Activated B cell treated with CpG ODN at 0.5 μM for 24 hours (primary cell): ENCODE results near the gene ARNT2. TPM values are rescaled to one million over a fixed set of nuclear protein-coding genes. Genes with fewer than 3 reads are reported as not detected.

Source experiments
- ATAC-seq: fragments of 200-7000 bp; cut with Tn5 transposase; one replicate; pipeline ENCODE4 v1.10.0; 2021; ENCODE audit warnings: low read depth, mild to moderate bottlenecking, moderate library complexity
- CTCF ChIA-PET: fragments of 350-600 bp; sonication (Branson Sonifier 250); formaldehyde crosslinking; loops from one replicate; lab custom pipeline; 2021; ENCODE audit warnings: antibody characterized with exemption; lab: Charles Lee
- POLR2A ChIA-PET: fragments of 350-600 bp; sonication (Branson Sonifier 250); formaldehyde crosslinking; loops from one replicate; lab custom pipeline; 2021; ENCODE audit warnings: antibody characterized with exemption; lab: Charles Lee
- DNase-seq: peaks from one replicate; pipeline ENCODE4 v3.0.0; 2022
- H3K27ac Mint-ChIP-seq: one replicate; pipeline ENCODE4 v1.8.0; 2020; ENCODE audit warnings: mixed read lengths
- H3K27me3 Mint-ChIP-seq: one replicate; pipeline ENCODE4 v1.8.0; 2021; ENCODE audit warnings: mixed read lengths
- H3K36me3 Mint-ChIP-seq: one replicate; pipeline ENCODE4 v1.8.0; 2021; ENCODE audit warnings: low read depth, mixed read lengths
- H3K4me1 Mint-ChIP-seq: one replicate; pipeline ENCODE4 v1.8.0; 2021; ENCODE audit warnings: mixed read lengths
- H3K4me3 Mint-ChIP-seq: one replicate; pipeline ENCODE4 v1.8.0; 2020; ENCODE audit warnings: mild to moderate bottlenecking, mixed read lengths
- H3K9me3 Mint-ChIP-seq: one replicate; pipeline ENCODE4 v1.8.0; 2020; ENCODE audit warnings: mixed read lengths
- CTCF ChIP-seq: fragments of 200-600 bp; IDR thresholded peaks from one replicate; pipeline ENCODE4 v1.8.0; 2022; ENCODE audit warnings: antibody characterized with exemption, mild to moderate bottlenecking
- intact Hi-C: fragments of 100-400 bp; cut with micrococcal nuclease; formaldehyde crosslinking; loops from one replicate; pipeline ENCODE4 v1.15.1; 2024
- total RNA-seq: library from RNA; stranded (reverse); gene quantifications from 2 replicates; pipeline ENCODE4 v1.2.3, GENCODE V29; 2022

The ARNT2 gene
- total RNA-seq, 1 donor from 2014 or later: not detected

GRCh38 chr15:80611543-80612080 lies 207.4 kb downstream of the ARNT2 start:
- H3K9me3 Mint-ChIP-seq: no peaks in the 10 kb centered on the region
- no peak overlapping the region for H3K27ac Mint-ChIP-seq
- H3K4me3 Mint-ChIP-seq: no peak overlapping the region
- no peak for TF ChIP-seq CTCF
- POLR2A ChIA-PET: no interaction called here
- H3K27me3 Mint-ChIP-seq: peaks cover 13% of the 10 kb centered on the region
- CTCF ChIA-PET: interaction anchor here (0.7 kb wide), 1 partner anchor 165 kb away, joined by 3 read pairs; no protein-coding TSS in a partner anchor
- H3K36me3 Mint-ChIP-seq: no peaks in the 10 kb centered on the region
- DNase-seq (no peak), ATAC-seq (no peak)
- intact Hi-C loops: no loop called here
- H3K4me1 Mint-ChIP-seq: no peaks in the 10 kb centered on the region

GRCh38 chr15:80612118-80612823 lies 208.1 kb downstream of the ARNT2 start:
- no peak for ATAC-seq
- intact Hi-C loops: no loop called here
- Mint-ChIP-seq H3K27me3 (peaks cover 13% of the 10 kb centered on the region), H3K27ac (no peak overlapping the region), H3K4me1 (no peaks in the 10 kb centered on the region), H3K36me3 (no peaks in the 10 kb centered on the region), H3K9me3 (no peaks in the 10 kb centered on the region), H3K4me3 (no peak overlapping the region)
- POLR2A ChIA-PET: no interaction called here
- no peak for TF ChIP-seq CTCF
- no peak for DNase-seq
- CTCF ChIA-PET: interaction anchor here (0.7 kb wide), 1 partner anchor 164 kb away, joined by 3 read pairs; no protein-coding TSS in a partner anchor

GRCh38 chr15:80613762-80614365 lies 209.7 kb downstream of the ARNT2 start:
- no peak for TF ChIP-seq CTCF
- H3K4me3 Mint-ChIP-seq: no peak overlapping the region
- H3K9me3 Mint-ChIP-seq: no peaks in the 10 kb centered on the region
- ChIA-PET CTCF (no interaction called here), POLR2A (no interaction called here)
- no peaks in the 10 kb centered on the region for H3K4me1 Mint-ChIP-seq
- no peaks in the 10 kb centered on the region for H3K36me3 Mint-ChIP-seq
- no peak overlapping the region for H3K27ac Mint-ChIP-seq
- intact Hi-C loops: no loop called here
- peaks cover 17% of the 10 kb centered on the region for H3K27me3 Mint-ChIP-seq
- ATAC-seq (no peak), DNase-seq (no peak)

- ATAC-seq: no peak
- no peaks in the 10 kb centered on the region for H3K36me3 Mint-ChIP-seq
- DNase-seq: no peak
- POLR2A ChIA-PET: no interaction called here
- TF ChIP-seq CTCF: no peak
- no peaks in the 10 kb centered on the region for H3K9me3 Mint-ChIP-seq
- no peak overlapping the region for H3K4me3 Mint-ChIP-seq
- no peak overlapping the region for H3K27ac Mint-ChIP-seq
- CTCF ChIA-PET: no interaction called here
- intact Hi-C loops: no loop called here
- peaks cover 26% of the 10 kb centered on the region for H3K27me3 Mint-ChIP-seq
- H3K4me1 Mint-ChIP-seq: no peaks in the 10 kb centered on the region
Observed at GRCh38 chr15:80614711-80615360, 210.7 kb downstream of the ARNT2 start.

GRCh38 chr15:80615361-80615736 lies 211.2 kb downstream of the ARNT2 start:
- Mint-ChIP-seq H3K27me3 (peaks cover 26% of the 10 kb centered on the region), H3K36me3 (no peaks in the 10 kb centered on the region), H3K4me3 (no peak overlapping the region), H3K4me1 (no peaks in the 10 kb centered on the region), H3K27ac (no peak overlapping the region), H3K9me3 (no peaks in the 10 kb centered on the region)
- intact Hi-C loops: no loop called here
- no peak for DNase-seq
- ChIA-PET CTCF (no interaction called here), POLR2A (no interaction called here)
- no peak for TF ChIP-seq CTCF
- ATAC-seq: no peak
